Stimulated activated CD8-positive, alpha-beta memory T cell treated with anti-CD3 and anti-CD28 coated beads, Interleukin-12 subunit alpha, Interleukin-12 subunit beta, amount 100 ng/mL, for 24 hours (primary cell): ENCODE data around the gene RAP1GAP2.
"Not testable (repeated sequence)": the region's sequence is repeated elsewhere in the genome, so short reads cannot be mapped to it uniquely, and the experiment has no call there.

Source experiments
- DNase-seq: peaks from one replicate; pipeline ENCODE4 v3.0.0-alpha.2; 2020; ENCODE audit errors: extremely low read depth

The RAP1GAP2 gene

GRCh38 chr17:2967515-2967914 lies 171.3 kb downstream of the RAP1GAP2 start:
- DNase-seq, result no peak

GRCh38 chr17:2971851-2972250 lies 175.6 kb downstream of the RAP1GAP2 start:
- DNase-seq, result no peak

DNA sequence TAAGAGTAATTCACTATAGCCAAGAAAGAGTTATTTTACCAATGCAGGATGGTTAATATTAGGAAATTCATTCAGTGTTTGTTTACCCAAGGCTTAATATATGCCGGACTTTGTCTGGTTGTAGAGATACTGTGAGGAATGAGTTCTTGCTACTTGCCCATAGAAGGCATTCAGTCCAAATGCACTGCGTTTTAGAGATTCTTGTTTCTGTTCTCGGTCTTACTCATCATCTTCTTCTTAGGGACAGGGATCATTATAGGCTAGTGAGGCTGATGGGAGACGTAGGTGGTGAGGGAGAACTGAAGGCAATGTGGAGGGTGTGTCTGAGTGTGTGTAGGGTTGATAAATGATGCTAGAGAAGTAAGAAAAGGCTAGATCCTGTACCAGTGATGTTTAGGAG lies 176.5 kb downstream of the RAP1GAP2 start:
- DNase-seq, result no peak

DNA sequence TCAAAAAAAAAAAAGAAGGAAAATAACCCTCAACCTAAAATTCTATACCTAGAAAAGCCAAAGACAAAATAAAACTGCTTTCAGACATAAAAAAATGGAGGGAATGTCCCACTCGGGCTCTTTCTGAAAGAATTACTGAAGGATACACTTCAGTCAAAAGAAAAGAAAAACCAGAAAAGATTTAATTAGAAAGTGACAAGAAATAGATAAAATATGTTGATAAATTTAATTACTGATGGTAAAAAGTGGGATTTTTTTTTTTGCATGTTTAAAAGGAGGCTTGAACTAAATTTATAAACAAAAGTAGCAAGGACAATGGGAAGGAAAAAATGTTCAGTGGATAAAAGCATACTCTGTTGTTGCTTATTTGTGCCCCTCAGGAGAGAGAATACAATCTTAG lies 178.1 kb downstream of the RAP1GAP2 start:
- no peak for DNase-seq

GRCh38 chr17:2975469-2975958 lies 179.3 kb downstream of the RAP1GAP2 start:
- DNase-seq, result no peak

- DNase-seq, result no peak
Observed at GRCh38 chr17:2977157-2977556, 180.9 kb downstream of the RAP1GAP2 start.

DNA sequence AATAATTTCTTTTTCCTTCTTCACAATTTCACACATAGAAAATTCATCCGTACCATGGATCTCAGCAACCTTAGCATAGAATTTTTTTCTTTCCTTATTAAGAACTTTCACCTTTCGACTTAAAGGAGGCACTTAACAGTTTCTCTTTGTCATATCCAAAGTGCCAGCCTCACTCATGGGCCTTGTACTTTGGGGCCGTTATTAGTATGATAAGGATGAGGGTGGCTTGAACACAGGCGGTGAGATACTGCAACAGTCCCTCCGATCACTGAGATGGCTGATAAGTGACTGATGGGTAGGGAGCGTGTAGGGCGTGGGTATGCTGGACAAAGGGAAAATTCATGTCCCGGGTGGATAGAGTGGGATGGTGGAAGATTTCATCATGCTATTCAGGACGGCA lies 181.9 kb downstream of the RAP1GAP2 start:
- DNase-seq, result no peak

GRCh38 chr17:2978991-2979390 lies 182.8 kb downstream of the RAP1GAP2 start:
- no peak for DNase-seq

DNA sequence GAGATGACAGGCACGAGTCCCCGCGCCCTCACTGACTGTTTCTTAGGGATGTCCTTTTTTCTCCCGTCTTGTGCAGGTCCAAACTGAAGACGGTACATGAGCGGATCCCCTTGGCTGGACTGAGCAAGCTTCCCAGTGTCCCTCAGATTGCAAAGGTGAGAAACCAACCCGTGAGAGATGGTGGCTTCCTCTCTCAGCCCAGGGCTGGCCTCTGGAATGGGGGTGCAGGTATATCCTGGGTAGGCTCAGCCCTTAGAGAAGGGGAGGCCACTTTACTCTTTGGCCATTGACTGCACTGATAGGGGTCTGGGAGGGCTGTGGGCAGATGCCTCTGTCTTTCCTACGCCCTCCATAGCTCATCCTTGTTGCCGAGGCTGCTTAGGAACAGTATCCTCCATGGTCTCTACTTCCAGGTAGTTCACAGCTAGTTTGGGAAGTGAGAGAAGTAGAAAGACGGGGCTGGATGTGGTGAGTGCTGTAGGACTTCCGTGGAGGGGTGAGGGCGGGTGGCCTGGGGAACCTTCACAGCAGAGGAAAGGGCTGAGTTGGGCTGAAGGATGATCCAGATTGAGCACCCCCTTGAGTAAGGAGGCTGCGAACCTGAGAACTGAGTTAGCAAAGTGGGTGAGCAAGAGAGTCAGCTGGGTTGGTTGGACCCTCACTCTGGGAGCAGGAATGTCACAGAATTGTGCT lies 184.1 kb downstream of the RAP1GAP2 start:
- DNase-seq, result no peak

- no peak for DNase-seq
Observed at GRCh38 chr17:2980904-2981246, 184.6 kb downstream of the RAP1GAP2 start.

DNA sequence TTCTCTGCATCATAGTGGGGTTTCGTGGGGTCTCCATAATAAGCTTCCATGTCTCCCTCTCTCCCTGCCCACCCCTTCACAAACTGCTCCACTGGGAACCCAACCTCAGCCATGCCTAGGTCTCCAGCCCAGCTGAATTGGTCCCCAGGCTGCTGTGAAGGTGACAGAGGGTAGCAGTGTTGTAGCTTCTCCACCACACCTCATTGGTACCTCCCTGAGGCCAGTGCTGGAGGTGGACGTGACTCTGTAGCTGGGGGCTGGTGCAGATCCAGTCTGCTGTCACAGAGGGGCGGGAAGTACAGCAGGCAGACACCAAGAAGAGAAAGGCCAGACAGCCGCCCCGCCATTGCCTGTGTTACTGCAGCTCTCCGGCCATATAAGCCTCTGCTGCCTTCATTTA lies 185.1 kb downstream of the RAP1GAP2 start:
- no peak for DNase-seq

GRCh38 chr17:2982854-2983253 lies 186.6 kb downstream of the RAP1GAP2 start:
- no peak for DNase-seq

DNA sequence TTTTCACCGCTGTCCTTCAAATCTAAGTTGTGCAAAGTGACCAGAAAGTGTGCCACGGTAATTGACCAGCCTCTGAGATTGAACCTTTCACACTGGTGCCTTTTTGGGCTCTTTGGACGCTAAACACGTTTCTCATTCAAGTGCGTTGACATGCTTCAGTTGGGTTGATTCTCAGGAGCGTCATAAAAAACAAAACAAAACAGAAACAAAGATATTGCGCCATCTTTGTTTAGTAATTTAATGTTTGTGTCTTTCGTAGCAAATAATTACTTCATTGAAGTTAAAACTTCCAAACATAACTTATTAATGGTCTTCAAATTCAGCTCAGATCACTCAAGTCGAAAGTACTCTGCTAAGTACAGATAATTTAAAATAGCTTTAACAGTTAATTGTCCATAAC lies 187.0 kb downstream of the RAP1GAP2 start:
- DNase-seq, result no peak

GRCh38 chr17:2985318-2985717 lies 189.1 kb downstream of the RAP1GAP2 start:
- DNase-seq, result no peak

DNA sequence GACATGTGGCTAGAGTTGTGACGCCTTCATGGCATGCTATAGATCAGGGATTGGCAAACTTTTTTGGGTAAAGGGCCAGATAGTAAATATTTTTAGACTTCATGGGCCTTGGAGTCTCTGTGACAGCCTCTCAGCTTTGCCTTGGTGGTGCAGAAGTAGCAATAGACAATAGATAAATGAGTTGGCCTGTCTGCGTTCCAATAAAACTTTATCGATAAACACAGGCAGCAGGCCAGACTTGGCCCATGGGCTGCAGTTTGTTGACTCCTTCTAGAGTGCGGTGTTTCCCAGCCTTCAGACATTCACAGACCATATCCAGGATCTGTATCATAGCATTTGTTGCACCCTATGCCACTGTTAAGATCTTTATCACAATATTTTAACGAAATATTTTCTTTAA lies 190.7 kb downstream of the RAP1GAP2 start:
- DNase-seq, result no peak

GRCh38 chr17:2989396-2989795 lies 193.2 kb downstream of the RAP1GAP2 start:
- DNase-seq, result not testable (repeated sequence)

GRCh38 chr17:2989855-2990254 lies 193.6 kb downstream of the RAP1GAP2 start:
- DNase-seq, result no peak

DNA sequence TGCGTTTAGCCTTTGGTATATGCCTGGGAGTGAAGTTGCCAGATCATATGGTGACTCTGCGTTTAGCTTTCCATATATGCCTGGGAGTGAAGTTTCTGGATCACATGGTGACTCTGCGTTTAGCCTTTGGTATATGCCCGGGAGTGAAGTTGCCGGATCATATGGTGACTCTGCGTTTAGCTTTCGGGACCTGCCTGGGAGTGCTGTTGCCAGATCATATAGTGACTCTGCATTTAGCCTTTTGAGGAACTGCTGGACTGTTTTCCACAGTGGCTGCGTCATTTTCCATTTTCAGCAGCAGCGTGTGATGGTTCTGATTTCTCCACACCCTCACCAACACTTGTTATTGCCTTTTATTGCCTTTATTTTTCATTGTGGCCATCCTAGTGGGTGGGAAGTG lies 194.2 kb downstream of the RAP1GAP2 start:
- DNase-seq, result no peak

- not testable (repeated sequence) for DNase-seq
Observed at GRCh38 chr17:2991396-2992180, 195.3 kb downstream of the RAP1GAP2 start.

DNA sequence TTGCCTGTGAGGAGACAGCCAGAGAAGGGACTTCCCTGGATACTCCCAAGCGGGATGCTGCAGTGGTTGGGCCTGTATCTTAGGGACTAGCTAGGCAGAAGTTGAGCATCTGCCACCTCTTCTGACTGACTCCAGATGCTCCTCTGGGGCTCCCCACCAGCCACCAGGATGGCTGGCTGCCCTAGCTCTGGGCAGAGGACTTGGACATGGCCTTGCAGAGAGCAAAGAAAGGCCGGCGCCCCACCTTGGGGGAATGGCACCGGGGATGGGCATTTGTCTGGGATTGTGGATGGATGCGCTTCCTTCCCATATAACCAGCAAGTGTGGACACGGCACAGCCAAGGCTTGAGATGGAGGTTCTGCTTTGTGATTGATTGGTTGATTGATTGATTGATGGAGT lies 198.2 kb downstream of the RAP1GAP2 start:
- no peak for DNase-seq

DNA sequence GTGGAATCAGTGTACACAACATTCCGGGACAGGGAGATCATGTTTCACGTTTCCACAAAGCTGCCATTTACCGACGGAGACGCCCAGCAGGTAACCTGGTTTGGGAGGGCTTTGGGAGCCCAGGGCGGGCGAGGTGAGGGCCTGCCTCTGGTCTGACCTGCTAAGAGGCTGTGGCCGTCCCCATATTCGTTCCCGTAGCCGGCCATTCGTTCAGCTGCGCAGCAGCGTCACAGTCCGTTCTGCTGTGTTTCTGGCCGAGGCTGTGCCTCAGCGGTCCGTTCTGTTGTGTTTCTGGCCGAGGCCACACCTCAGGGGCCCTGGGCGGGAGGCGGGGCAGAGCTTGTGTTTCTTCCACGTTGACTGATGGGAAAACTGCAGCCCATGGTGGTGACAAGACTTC lies 199.1 kb downstream of the RAP1GAP2 start:
- DNase-seq, result no peak

DNA sequence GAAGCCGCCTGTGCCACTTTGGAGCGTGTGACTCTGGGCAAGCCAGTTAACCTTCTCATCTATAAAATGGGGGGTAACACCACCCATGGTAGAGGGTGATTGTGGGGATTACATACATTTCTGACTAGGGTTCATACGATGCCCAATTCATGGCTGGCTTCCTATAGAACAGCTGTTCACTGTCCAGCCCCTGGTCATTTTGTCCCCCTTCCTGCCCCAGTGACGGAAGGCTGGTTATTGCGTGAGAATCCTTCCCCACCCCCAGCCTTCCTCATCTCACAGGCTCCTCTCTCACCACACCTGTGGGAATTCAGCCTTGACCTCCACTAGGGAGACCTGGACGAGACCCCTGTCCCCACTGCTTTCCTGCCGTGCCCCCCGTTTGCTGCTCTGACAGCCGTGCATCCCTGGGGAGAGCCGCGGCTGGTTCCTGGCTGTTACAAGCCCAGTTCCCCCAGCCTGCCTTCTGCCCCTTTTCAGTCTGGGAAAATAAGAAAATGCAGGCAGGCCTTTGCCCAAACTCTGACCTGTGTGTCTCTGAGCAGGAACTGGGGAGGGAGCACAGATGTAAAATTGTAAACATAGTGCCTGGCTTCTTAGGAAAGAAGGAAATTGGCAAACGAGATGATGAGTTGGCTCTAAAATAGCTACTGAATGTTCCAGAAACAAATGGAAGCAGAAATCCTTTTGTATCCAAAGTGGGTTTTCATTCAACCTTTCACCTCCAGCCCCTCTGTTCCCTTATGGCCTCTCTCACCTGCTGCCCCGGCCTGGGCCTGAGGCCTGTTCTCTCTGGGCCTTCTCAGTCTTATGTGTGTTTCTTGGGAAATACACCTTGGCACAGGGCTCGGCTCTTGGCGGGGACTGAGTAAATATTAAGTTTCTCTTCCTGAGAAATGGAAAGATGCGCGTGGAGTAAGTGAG lies 199.9 kb downstream of the RAP1GAP2 start:
- DNase-seq, result no peak
